ENCODE results near the gene SYNGR2.
"Not testable (repeated sequence)": the region's sequence is repeated elsewhere in the genome, so short reads cannot be mapped to it uniquely, and the experiment has no call there.

The SYNGR2 gene

GRCh38 chr17:78129351-78130089 lies 38.9 kb upstream of the SYNGR2 start:
- DNase-seq (ENCODE audit: low read depth in 2 of 2, low spot score in 1 of 2), result no peak

GRCh38 chr17:78130090-78130436 lies 38.3 kb upstream of the SYNGR2 start:
- DNase-seq (ENCODE audit: low read depth in 2 of 2, low spot score in 1 of 2), result no peak

- DNase-seq (ENCODE audit: low read depth in 2 of 2, low spot score in 1 of 2), result peak in 1 of 2 donors; percentile 61
These were observed 37.8 kb upstream of the SYNGR2 start, which contains the start of gene TMC8 for GRCh38 chr17:78130437-78131101. Gene TMC8, plus strand, starts transcription at chr17:78130771. Its CDS starts 818 bp downstream, at chr17:78131589.

GRCh38 chr17:78131172-78132083 lies 37.0 kb upstream of the SYNGR2 start:
- no peak for DNase-seq (ENCODE audit: low read depth in 2 of 2, low spot score in 1 of 2)

- no peak for DNase-seq (ENCODE audit: low read depth in 2 of 2, low spot score in 1 of 2)
These were observed 36.2 kb upstream of the SYNGR2 start for GRCh38 chr17:78132084-78132676.

- DNase-seq (ENCODE audit: low read depth in 2 of 2, low spot score in 1 of 2), result no peak
These were observed 35.6 kb upstream of the SYNGR2 start for GRCh38 chr17:78132767-78133178.

- no peak for DNase-seq (ENCODE audit: low read depth in 2 of 2, low spot score in 1 of 2)
These were observed 35.0 kb upstream of the SYNGR2 start for GRCh38 chr17:78133179-78133951.

GRCh38 chr17:78133971-78134898 lies 34.1 kb upstream of the SYNGR2 start:
- peak in 1 of 2 donors; percentile 62 for DNase-seq (ENCODE audit: low read depth in 2 of 2, low spot score in 1 of 2)

GRCh38 chr17:78134899-78135385 lies 33.4 kb upstream of the SYNGR2 start:
- DNase-seq (ENCODE audit: low read depth in 2 of 2, low spot score in 1 of 2), result no peak

GRCh38 chr17:78135858-78136500 lies 32.4 kb upstream of the SYNGR2 start:
- no peak for DNase-seq (ENCODE audit: low read depth in 2 of 2, low spot score in 1 of 2)

- no peak for DNase-seq (ENCODE audit: low read depth in 2 of 2, low spot score in 1 of 2)
These were observed 30.8 kb upstream of the SYNGR2 start for GRCh38 chr17:78137392-78138203.

GRCh38 chr17:78138204-78139060 lies 29.9 kb upstream of the SYNGR2 start:
- DNase-seq (ENCODE audit: low read depth in 2 of 2, low spot score in 1 of 2), result no peak

GRCh38 chr17:78139861-78140168 lies 28.6 kb upstream of the SYNGR2 start:
- DNase-seq (ENCODE audit: low read depth in 2 of 2, low spot score in 1 of 2), result not testable (repeated sequence)

GRCh38 chr17:78140169-78141051 lies 28.0 kb upstream of the SYNGR2 start:
- peak; percentile 74 to 85 for DNase-seq (ENCODE audit: low read depth in 2 of 2, low spot score in 1 of 2)

- no peak for DNase-seq (ENCODE audit: low read depth in 2 of 2, low spot score in 1 of 2)
These were observed 26.8 kb upstream of the SYNGR2 start for GRCh38 chr17:78141437-78142118.
